Activated CD4-positive, alpha-beta T cell treated with anti-CD3 and anti-CD28 coated beads, Interleukin-2, amount 10 ng/mL, durations not matched to agents 24 days and 14 days (primary cell): ENCODE measurements around the gene MFSD11. TPM values are rescaled to one million over a fixed set of nuclear protein-coding genes. Genes with fewer than 3 reads are reported as not detected.
"Not testable (repeated sequence)": the region's sequence is repeated elsewhere in the genome, so short reads cannot be mapped to it uniquely, and the experiment has no call there.

ENCODE experiments used
- DNase-seq: peaks from one replicate; pipeline ENCODE4 v3.0.0; 2022
- H3K27ac Mint-ChIP-seq: one replicate; pipeline ENCODE4 v1.8.0; 2022; ENCODE audit warnings: mild to moderate bottlenecking, mixed read lengths
- H3K27me3 Mint-ChIP-seq: one replicate; pipeline ENCODE4 v1.8.0; 2022; ENCODE audit warnings: mixed read lengths
- H3K36me3 Mint-ChIP-seq: one replicate; pipeline ENCODE4 v1.8.0; 2022; ENCODE audit warnings: low read depth, mild to moderate bottlenecking, mixed read lengths
- H3K4me1 Mint-ChIP-seq: one replicate; pipeline ENCODE4 v1.8.0; 2021; ENCODE audit warnings: mixed read lengths
- H3K4me3 Mint-ChIP-seq: one replicate; pipeline ENCODE4 v1.8.0; 2022; ENCODE audit warnings: mild to moderate bottlenecking, moderate library complexity, mixed read lengths
- H3K9me3 Mint-ChIP-seq: one replicate; pipeline ENCODE4 v1.8.0; 2021; ENCODE audit warnings: mixed read lengths
- intact Hi-C: fragments of 100-400 bp; cut with micrococcal nuclease; formaldehyde crosslinking; loops from one replicate; pipeline ENCODE4 v1.15.1; 2023
- total RNA-seq: library from RNA; stranded (reverse); gene quantifications from 2 replicates; pipeline ENCODE4 v1.2.3, GENCODE V29; 2022

Gene MFSD11
- 15.1 and 15.3 TPM in 2 replicates for total RNA-seq

DNA sequence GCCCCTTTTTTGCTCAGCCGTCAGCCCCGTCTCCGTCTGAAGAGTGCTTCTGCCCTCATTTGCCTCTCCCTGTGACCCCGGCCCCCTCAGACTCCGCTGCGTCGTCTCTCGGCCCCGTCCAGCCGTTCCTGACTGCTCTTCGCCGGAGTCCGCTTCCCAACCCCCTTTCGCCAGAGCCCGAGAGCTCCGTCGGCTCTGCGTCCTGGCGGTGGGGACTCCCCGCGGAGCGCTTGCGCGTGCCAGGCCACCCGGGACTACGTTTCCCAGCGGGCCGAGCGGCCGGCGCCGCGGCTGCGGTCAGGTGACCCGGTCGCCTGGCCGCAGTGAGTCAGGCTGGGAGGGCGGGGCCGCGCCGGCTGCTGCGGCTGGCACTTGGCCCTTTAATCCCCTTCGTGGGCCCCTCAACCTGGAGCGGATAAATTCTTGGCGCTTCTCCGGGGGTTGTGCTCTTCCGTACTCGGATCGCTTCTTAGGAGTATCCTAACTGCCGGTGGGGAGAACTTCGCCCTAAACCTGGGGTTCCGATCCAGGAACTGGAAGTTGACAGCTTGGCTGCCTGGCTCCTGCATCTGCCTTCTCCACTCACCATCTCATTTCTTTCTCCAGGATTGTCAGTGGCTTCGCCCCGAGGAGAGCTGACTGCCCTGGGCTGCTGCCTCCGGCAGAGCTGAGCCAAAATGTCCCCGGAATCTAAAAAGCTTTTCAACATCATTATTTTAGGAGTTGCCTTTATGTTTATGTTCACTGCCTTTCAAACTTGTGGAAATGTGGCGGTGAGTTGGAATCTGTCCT, at the start of gene MFSD11:
Gene MFSD11 (plus strand): TSS at position 444 of the 792 bp plus-strand sequence. CDS start 234 bp downstream, at position 678.
- intact Hi-C loops = loop anchor here (1.0 to 10.0 kb wide), 9 partner anchors 12 to 714 kb away; partner anchors contain the start of genes GALR2, JMJD6, METTL23 and SEC14L1
- DNase-seq = peak; percentile 98
- peak within 1 kb of the TSS; percentile 100 for H3K27ac Mint-ChIP-seq
- H3K4me1 Mint-ChIP-seq = peaks cover 34% of the 10 kb centered on the region
- H3K4me3 Mint-ChIP-seq = peak within 1 kb of the TSS; percentile 92
- peaks cover 43% of the 10 kb centered on the region for H3K36me3 Mint-ChIP-seq
- H3K27me3 Mint-ChIP-seq = no peaks in the 10 kb centered on the region
- H3K9me3 Mint-ChIP-seq = no peaks in the 10 kb centered on the region

DNA sequence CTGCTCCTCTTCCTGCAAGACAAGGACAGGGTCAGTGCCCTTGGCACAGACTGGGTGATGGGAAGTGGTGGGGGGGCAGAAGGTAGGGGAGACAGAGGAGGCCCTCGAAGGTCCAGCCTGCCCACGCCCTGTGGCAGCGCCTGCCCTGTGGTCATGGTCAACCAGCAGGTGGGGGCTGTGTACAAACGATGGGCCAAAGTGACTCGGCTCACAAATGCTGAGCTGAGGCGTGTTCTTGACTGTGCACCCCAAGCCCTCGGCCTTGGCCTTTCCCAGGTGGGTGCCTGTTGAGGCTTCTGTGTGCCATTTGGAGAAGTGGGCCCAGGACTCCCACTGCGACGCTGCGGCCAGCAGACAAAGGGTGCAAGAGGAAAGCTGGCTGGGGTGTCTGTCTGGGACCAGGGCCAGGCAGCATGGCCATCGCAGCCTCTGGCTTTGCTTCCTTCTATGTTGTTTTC, 49.7 kb upstream of the MFSD11 start:
- intact Hi-C loops = no loop called here
- no peak overlapping the region for H3K27ac Mint-ChIP-seq
- peaks cover 3% of the 10 kb centered on the region for H3K27me3 Mint-ChIP-seq
- DNase-seq = no peak
- no peak overlapping the region for H3K4me3 Mint-ChIP-seq
- H3K4me1 Mint-ChIP-seq = peaks cover 2% of the 10 kb centered on the region
- H3K9me3 Mint-ChIP-seq = no peaks in the 10 kb centered on the region
- no peaks in the 10 kb centered on the region for H3K36me3 Mint-ChIP-seq

DNA sequence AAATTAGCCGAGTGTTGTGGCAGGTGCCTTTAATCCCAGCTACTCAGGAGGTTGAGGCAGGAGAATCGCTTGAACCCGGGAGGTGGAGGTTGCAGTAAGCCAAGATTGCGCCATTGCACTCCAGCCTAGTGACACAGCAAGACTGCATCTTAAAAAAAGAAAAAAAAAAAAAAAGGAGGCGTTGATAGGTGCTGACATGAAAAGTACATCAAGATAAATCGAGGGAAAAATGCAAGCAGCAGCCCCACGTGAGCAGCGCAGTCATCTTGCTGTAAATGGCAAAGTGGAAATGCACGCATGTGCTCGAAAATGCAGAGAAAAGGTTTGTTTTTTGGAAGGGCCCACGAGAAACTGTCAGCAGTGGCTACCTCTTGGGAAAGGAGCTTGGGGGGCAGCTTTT, 48.1 kb upstream of the MFSD11 start:
- no peaks in the 10 kb centered on the region for H3K36me3 Mint-ChIP-seq

DNA sequence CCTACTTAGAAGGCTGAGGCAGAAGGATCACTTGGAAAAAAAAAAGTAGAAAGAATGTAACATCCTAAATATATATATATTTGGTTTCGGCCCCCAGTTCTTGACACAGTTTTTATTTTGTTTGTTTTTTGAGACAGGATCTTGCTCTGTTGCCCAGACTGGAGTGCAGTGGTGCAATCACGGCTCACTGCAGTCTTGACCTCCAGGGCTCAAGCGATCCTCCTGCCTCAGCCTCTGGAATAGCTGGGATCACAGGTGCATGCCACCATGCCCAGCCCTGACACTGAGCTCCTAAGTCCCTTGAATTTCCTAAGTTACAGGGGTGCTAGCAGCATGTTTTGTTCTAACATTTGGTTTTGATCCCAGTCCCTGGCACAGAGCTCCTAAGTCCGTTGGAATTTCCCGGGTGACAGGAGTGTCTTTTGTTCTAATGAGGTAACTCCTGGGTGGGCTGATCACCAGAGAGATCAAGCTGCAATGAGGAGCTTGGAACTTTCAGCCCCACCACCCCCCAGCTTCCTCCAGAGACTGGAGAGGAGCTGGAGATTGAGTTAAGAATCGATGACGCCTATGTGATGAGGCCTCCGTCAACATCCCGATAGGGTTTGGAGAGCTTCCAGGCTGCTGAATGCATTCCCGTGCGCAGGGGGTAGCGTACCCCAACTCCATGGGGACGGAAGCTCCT, 47.2 kb upstream of the MFSD11 start:
- peaks cover 3% of the 10 kb centered on the region for H3K27me3 Mint-ChIP-seq
- no peaks in the 10 kb centered on the region for H3K9me3 Mint-ChIP-seq
- no peak overlapping the region for H3K4me3 Mint-ChIP-seq
- no peaks in the 10 kb centered on the region for H3K36me3 Mint-ChIP-seq
- no peak overlapping the region for H3K27ac Mint-ChIP-seq
- DNase-seq = no peak
- peaks cover 5% of the 10 kb centered on the region for H3K4me1 Mint-ChIP-seq
- intact Hi-C loops = no loop called here

More for the DNA sequence above, 48.1 kb upstream of the MFSD11 start:
- Mint-ChIP-seq H3K4me3 (no peak overlapping the region), H3K27ac (no peak overlapping the region), H3K9me3 (no peaks in the 10 kb centered on the region), H3K4me1 (peaks cover 2% of the 10 kb centered on the region), H3K27me3 (peaks cover 3% of the 10 kb centered on the region)
- DNase-seq = no peak
- intact Hi-C loops = no loop called here

DNA sequence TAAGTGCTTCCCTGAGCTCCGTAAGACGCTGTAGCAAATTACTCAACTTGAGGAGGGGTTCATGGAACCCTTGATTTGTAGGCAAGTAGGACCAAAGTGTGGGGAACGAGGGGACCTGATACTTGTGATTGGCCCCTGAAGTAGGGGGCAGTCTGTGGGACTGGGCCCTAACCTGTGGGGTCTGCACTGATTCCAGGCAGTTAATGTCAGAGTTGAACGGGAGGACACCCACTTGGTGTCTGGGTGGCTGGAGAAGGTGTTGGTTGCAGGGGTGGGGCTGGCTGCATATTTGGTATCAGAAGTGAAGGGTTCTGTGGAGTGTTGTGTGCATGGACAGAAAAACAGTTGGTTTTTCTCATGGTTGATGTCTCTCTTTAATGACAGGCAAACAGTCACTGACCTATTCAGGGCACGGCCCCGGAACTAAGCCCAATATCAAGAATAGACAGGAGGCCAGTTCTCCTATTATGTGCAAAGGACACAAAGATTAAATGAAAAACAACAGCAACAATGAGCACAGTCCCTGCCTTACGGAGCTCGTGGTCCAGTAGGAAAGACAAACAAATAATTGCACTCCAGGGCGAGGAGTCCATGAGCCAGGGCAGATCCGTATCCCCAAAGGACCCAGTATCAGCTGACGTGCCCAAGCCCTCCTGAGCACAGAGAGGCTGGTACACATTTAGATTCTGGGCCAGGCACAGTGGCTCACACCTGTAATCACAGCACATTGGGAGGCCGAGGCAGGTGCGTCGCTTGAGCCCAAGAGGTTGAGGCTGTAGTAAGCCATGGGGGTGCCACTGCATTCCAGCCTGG, 46.3 kb upstream of the MFSD11 start:
- no peak overlapping the region for H3K27ac Mint-ChIP-seq
- intact Hi-C loops = no loop called here

DNA sequence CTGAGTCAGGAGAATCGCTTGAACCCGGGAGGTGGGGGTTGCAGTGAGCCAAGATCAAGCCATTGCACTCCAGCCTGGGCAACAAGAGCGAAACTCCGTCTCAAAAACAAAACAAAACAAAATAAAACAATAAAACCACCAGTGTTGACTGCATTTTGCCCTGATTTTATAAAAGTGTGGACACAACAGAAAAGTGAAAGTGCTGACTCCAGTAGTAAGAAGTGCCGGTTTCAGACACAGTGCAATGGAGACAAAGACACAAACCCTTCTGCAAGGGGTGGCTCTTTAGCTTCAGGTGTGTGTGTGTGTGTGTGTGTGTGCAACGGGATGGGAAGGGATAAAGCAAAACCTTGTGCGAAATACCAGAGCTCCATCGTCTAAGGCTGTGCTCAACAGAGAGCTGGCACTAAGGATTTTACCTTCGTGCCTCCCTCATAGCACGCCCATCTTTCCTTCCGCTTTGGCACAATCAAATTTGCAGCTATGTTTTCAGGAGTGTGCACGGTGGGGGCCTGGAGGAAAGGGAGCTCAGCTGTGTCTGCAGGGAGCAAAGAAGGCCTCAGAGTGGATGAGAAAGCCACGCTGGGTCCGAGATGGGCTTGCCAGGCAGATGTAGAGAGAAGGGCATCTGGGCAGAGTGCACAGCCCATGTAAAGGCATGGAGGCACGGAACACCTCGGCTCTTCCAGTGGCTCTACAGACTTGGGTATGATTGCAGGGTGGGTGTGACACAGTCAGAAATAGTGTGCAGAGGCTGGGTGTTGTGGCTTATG, 42.7 kb upstream of the MFSD11 start:
- Mint-ChIP-seq H3K27me3 (peaks cover 2% of the 10 kb centered on the region), H3K36me3 (no peaks in the 10 kb centered on the region), H3K4me1 (peaks cover 4% of the 10 kb centered on the region), H3K4me3 (no peak overlapping the region), H3K27ac (no peak overlapping the region), H3K9me3 (no peaks in the 10 kb centered on the region)
- no peak for DNase-seq
- intact Hi-C loops = no loop called here

More for the DNA sequence above, 46.3 kb upstream of the MFSD11 start:
- Mint-ChIP-seq H3K9me3 (no peaks in the 10 kb centered on the region), H3K4me1 (peaks cover 6% of the 10 kb centered on the region), H3K4me3 (no peak overlapping the region), H3K36me3 (no peaks in the 10 kb centered on the region), H3K27me3 (peaks cover 5% of the 10 kb centered on the region)
- no peak for DNase-seq

DNA sequence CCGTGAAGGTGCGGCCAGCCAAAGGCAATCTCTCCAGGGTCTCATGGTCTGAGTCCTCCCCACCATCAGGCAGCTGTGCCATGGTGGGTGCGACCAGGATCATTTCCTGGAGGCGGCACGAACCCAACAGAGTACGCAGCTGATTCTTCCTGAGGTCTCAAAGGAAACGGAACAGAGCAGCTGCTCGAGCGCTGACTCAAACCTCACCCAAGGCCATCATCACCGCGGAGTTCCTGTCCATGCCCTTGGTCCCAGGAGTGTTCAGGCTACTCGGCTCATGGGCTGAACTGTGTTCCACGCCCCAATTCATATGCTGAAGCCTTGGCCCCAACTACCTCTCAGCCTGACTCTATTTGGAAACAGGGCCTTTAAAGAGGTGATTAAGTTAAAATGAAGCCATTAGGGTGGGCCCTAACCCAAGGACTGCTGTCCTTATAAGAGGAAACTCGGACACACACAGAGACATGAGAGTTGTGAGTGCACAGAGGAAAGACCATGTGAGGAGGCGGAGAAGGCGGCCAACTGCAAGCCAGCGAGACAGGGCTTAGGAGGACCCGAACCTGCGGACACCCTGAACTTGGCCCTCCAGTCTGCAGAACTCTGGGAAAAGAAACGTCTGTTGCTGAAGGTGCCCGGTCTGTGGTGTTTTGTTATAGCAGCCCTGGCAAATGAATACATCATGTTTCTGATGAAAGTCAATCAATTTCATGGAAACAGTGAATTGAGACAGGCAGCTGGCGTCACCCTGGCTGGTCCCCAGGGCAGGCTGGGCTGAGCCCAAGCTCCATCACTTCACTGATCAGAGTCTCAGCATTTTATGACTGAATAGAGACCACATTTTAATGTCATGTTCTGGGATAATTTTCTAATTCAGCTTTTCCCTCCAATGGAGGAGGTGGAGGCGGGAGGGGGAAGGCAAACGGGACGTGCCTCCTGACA, 40.9 kb upstream of the MFSD11 start:
- peaks cover 4% of the 10 kb centered on the region for H3K4me1 Mint-ChIP-seq
- no peak overlapping the region for H3K4me3 Mint-ChIP-seq
- no peaks in the 10 kb centered on the region for H3K9me3 Mint-ChIP-seq
- no peak for DNase-seq
- no peaks in the 10 kb centered on the region for H3K36me3 Mint-ChIP-seq
- H3K27me3 Mint-ChIP-seq = peaks cover 2% of the 10 kb centered on the region
- no peak overlapping the region for H3K27ac Mint-ChIP-seq
- intact Hi-C loops = no loop called here

DNA sequence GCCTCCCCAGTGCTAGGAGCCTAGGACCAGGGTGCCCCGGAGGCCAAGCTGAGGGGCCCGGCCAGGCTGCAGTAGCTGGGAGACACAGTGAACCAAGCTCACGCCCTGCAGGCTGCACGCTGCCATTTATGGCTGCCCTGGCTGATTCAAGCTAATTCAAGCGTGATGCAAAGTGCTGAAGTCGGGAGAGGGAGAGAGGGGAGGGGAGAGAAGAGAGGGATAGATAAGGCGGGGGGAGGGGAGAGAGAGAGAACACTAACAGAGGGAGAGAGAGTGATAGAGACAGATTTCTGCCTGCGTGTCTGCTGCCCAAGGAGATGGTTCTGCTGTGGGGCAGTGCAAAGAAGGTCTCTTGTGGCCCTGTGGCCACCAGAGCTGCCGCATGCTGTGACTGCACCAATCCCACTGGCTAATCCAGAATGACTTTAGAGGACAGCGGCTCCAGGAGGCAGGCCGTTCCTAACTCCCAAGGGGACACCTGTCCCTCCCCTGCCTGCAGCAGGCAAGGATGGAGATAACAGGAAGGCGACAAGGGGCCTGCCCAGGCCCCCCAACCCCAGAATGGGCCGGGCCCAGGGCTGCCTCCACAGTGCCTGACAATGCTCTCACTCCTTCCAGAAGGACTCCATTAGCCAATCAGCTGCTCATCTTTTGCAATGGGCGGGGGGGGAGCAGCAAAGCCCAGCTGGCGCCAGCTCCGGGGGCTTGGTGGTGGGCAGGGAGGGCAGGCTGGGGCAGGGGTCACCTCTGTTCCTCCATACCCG, 40.0 kb upstream of the MFSD11 start:
- Mint-ChIP-seq H3K27me3 (peaks cover 2% of the 10 kb centered on the region), H3K27ac (no peak overlapping the region), H3K4me1 (peaks cover 4% of the 10 kb centered on the region), H3K9me3 (no peaks in the 10 kb centered on the region), H3K36me3 (no peaks in the 10 kb centered on the region), H3K4me3 (no peak overlapping the region)
- intact Hi-C loops = no loop called here
- DNase-seq = no peak

DNA sequence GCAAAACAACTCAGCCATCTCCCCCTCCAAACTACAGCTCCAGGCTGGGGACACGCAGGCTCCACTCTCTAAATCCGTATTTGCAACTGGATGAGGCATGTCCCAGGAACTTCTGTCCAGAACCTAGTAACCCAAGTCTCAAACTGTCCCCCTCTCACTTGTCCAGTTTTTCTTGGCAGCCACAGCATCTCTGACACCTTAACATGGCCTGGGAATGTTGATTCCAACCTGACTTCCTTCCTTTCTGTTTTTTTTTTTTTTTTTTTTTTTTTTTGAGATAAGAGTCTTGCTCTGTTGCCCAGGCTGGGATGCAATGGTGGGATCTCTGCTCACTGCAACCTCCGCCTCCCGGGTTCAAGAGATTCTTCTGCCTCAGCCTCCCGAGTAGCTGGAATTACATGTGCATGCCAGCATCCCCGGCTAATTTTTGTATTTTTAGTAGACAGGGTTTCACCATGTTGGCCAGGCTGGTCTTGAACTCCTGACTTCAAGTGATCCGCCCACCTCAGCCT, 39.4 kb upstream of the MFSD11 start:
- not testable (repeated sequence) for H3K4me3 Mint-ChIP-seq

DNA sequence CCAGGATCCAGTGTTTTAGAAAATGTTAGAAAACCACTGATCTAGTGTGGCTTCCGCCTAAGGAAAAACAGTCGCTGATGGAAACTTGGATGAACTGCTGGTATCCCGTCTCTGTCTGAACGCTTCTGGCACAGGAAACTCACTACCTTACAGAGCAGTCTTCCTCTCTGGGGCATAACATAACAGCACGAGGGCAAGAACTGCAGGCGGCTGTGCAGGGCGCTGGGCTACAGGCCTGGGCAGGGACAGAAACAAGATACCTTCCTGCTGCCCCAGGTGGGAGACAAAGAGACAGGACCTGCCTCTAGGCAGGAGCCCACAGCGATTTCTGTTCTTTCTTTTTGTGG, 37.7 kb upstream of the MFSD11 start:
- no peaks in the 10 kb centered on the region for H3K36me3 Mint-ChIP-seq
- peaks cover 2% of the 10 kb centered on the region for H3K27me3 Mint-ChIP-seq

More for the DNA sequence above, 39.4 kb upstream of the MFSD11 start:
- H3K27me3 Mint-ChIP-seq, H3K36me3 Mint-ChIP-seq, H3K9me3 Mint-ChIP-seq, H3K27ac Mint-ChIP-seq, DNase-seq, intact Hi-C loops, H3K4me1 Mint-ChIP-seq: not testable (repeated sequence)

DNA sequence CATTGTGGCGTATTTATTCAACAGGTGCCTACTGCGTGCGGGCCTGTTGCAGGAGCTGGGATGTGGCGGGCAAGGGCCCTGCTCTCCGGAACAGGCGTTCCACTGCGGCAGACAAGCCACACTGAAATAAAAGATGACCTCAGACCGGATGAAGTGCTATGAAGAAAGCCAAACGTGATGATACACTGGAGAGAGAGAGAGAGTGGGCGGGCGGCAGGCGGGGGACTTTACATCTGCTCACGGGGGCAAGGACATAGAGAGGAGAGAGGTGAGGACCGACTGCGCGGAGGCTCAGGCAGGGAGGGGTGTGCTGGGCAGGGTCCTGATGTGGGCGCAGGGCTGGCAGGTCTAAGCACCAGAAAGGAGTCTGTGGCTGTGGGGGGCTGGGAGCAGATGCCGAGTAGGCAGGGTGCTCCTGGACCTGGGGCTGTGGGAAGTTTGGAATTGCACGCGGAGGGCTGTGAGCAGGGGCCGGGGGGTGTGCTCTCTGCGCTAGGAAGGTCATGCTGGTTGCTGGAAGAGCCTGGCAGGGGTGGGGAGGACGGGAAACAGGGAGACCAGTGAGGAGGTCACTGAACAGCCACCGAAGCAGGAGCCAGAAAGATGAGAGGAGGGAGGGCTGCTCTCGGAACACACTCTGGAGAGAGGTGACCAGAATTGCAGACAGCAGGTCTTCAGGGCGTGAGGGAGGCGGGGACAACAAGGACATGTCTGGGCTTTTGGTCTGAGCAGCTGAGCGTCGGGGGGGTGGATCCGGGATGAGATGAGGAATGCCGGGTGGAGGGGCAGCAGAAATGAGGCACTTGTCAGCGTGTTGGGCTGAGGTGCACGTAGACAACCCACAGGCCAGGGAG, 37.1 kb upstream of the MFSD11 start:
- H3K4me3 Mint-ChIP-seq = no peak overlapping the region

More for the DNA sequence above, 37.7 kb upstream of the MFSD11 start:
- Mint-ChIP-seq H3K9me3 (no peaks in the 10 kb centered on the region), H3K27ac (no peak overlapping the region), H3K4me3 (no peak overlapping the region), H3K4me1 (peaks cover 4% of the 10 kb centered on the region)
- DNase-seq = no peak
- intact Hi-C loops = no loop called here

More for the DNA sequence above, 37.1 kb upstream of the MFSD11 start:
- Mint-ChIP-seq H3K9me3 (no peaks in the 10 kb centered on the region), H3K36me3 (no peaks in the 10 kb centered on the region), H3K27me3 (peaks cover 2% of the 10 kb centered on the region), H3K27ac (no peak overlapping the region), H3K4me1 (no peaks in the 10 kb centered on the region)
- no peak for DNase-seq
- intact Hi-C loops = no loop called here
